GM21526 (cell line): ENCODE measurements around the gene CLN5.
"Not testable (repeated sequence)": the region's sequence is repeated elsewhere in the genome, so short reads cannot be mapped to it uniquely, and the experiment has no call there.

ENCODE experiments used
- ATAC-seq: cut with Tn5 transposase; IDR thresholded peaks from one replicate; pipeline ENCODE4 v1.9.1; 2021; ENCODE audit warnings: moderate library complexity; ENCODE audit not compliant: unreplicated experiment, low FRiP score

The CLN5 gene

DNA sequence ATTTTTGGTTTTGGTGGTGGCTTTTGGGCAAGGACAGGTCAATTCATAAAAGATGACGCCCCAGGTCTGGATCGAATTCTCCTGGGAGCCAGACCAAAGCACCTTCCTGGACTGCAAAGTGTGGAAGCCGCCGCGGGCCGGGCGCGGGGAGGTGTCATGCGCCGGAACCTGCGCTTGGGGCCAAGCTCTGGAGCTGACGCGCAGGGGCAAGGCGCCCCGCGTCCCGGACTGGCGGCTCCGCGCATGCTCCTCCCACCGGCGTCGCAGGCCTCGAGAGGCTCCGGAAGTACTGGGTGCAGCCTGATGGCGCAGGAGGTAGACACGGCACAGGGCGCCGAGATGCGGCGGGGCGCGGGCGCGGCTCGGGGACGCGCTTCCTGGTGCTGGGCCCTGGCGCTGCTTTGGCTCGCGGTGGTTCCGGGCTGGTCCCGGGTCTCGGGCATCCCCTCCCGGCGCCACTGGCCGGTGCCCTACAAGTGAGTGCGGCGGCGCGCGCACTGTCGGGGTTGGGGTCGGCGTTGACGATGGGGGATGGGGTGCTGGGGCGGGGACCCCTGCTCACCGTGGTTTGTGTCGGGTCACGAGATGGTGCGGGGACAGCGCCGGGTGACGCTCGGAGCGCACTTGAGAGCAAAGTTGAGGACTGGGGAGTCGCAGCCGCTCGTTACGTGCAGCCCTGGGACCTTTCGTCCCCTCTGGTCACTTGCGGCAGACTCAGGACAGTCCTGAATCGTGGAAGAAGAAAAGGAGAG is at the start of gene CLN5:
CLN5 (plus strand) TSS at position 286 of the 752 bp plus-strand sequence; CDS start at position 304, 18 bp downstream.
- peak; percentile 96 for ATAC-seq

DNA sequence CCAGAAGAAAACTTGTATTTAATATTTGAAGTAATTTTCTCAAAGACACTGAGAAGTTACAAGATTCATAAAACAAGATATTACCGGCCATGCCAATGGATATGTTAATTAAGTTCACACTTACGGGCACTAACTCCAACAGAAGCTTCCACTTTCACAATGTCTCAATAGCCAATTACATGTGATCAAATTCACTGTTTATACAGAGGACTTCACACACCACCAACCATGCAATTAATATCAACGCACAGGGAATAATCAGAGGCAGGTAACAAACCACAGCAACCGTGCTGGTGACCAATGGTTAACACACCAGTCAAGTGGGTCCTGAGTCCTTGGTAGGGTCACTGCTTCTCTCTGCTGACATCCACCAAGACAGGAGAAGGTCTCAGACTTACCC is 49.5 kb upstream of the CLN5 start:
- no peak for ATAC-seq

DNA sequence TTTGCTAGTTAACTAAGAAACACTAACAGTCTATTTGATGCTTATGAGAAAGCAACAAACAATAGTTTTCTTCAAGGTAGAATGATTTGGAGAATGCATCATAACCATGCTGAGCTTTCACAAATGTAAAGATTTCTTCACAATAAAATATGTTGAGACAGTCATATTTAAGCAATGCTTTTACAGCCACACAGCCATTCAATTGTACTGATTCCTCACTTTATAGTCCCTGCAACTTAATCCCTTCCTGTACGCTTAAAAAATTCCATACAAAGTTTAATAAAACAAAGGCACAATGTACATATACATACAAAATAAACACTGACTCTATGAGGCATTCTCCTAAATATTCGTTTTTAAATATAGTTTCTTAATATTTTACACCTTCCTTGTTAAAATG is 48.2 kb upstream of the CLN5 start:
- ATAC-seq, result no peak

DNA sequence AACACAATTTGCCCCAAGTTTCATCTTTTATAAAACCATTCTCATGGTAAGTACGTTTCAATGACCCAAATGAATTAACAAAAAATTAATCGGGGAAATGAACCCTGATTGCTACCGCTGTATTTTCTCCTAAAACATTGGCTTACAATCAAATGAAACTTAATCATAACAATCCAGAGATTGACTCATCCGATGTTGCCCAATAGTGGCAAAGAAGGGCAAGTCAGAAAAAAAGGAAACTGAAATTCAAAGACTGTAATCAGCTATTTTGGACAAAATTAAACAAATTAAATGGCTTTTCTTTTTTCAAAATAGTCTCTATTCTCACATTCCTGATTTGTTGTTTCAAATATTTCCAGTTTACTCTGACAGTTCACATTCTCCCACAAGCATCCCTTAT is 47.4 kb upstream of the CLN5 start:
- ATAC-seq, result no peak

DNA sequence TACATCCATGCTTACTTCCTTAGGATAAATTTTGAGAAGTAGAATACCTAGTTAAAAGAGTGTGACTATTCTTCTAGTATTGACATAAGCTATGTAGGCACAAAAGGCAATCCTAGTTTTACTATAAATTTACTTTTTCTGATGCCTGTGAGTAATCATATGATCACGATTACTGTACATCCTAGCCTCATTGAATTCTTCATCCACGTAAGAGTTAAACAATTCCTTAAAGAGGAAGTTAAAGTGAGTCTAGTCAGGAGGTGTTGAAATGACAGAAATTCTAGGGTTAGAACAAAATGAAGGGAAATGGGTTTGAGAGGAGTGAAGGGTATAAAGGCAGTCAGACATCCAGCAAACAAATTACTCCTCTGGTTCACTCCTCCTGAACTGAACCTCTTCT is 43.7 kb upstream of the CLN5 start, which contains the start of gene ACOD1:
ACOD1 (plus strand) TSS at position 363 of the 400 bp plus-strand sequence. CDS start 48 bp downstream, outside the sequence.
- no peak for ATAC-seq

DNA sequence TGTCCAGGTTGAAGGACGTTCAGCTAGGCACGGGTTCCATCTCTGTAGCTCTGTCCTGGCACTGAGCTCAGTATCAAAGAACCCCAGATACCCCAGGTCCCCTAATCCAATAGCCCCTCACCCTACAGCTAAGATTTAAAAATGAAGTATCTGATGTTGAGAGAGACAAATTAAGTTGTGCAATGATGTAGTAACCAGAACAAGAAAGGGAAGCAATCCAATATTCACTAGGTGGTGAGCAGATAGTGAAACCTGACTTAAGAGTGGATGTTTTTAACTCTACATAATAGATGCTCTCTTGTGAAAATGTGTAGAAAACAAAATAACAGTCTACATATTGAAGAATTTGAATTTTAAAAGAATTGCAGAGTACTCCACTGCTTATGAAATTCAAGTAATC is 41.8 kb upstream of the CLN5 start:
- no peak for ATAC-seq

DNA sequence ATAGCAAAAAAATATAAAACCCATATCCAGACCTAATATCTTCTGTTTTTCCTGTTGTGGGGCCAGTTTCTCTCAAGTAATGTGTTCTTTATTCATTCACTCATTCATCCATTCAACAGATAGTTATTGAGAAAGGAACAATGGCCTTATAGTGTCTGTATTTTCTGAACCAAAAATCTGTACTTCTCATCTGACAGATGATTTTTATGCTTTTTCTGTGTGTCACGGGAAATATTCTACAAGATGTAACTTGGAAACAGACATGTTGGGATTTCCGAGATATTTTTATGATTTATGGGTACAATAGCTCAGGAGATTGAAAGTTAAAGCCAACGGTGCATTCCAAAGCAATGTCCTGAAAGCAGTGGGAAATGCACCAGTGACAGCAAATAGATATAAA is 37.9 kb upstream of the CLN5 start:
- ATAC-seq, result no peak

DNA sequence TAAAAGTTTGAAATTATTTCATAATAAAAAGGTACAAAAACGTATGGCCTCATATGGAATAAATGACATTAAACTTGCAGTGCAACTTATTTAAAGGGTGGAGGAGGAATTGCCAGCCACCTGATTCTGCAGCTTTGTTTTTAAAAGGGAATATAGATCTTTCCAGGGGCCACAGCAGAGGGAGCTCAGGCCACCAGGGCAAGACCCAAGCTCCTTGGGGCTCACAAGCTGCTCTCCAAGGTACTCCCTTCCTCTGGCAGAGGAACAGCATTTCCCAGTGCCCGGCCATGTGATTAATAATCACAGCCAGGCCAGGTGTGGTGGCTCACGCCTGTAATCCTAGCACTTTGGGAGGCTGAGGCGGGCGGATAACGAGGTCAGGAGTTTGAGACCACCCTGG is 37.3 kb upstream of the CLN5 start:
- no peak for ATAC-seq

DNA sequence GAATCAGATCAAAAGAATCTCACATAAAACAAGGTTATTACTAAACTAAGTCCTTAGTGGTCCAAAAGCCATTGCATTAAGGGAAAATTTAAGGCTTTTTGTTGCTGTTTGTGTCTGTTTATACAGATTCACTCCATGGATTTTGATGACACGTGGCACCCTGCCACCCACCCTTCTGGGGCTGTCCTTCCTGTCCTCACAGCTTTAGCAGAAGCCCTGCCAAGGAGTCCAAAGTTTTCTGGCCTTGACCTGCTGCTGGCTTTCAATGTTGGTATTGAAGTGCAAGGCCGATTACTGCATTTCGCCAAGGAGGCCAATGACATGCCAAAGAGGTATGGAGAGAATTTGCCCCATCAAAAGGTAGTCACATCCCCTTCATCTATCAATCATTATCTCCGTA is 36.7 kb upstream of the CLN5 start:
- no peak for ATAC-seq

DNA sequence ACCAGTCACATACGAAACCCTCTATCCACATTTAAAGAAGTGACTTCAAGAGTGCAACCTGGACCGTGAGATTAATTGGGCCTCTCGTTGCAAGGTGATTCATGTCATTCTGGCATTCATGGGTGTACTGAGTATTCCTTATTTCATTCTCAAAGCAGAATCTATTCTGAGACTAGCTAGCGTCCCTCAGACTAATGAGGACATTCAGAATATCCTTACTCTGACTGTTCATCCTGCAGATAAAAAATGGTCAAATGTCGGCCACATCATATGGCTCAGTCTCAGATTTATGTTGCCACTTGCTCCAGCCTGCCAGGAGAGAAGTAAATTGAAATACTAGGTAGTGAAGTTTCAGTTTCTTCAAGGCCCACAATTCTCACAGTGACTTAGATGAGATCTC is 36.2 kb upstream of the CLN5 start:
- ATAC-seq, result no peak

DNA sequence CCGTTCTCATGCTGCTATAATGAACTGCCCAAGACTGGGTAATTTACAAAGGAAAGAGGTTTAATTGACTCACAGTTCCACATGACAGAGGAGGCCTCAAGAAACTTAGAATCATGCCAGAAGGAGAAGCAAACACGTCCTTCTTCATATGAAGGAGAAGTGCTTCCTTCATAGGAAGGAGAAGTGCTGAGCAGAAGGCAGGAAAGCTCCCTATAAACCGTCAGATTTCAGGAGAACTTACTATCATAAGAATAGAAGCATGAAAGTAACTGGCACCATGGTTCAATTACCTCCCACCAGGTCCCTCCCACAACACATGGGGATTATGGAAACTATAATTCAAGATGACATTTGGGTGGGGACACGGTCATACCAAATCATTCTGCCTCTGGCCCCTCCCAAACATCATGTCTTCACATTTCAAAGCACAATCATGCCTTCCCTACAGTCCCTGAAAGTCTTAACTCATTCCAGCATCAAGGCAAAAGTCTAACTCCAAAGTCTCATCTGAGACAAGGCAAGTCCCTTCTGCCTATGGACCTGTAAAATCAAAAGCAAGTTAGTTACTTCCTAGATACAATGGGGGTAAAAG is 32.9 kb upstream of the CLN5 start:
- ATAC-seq, result no peak

DNA sequence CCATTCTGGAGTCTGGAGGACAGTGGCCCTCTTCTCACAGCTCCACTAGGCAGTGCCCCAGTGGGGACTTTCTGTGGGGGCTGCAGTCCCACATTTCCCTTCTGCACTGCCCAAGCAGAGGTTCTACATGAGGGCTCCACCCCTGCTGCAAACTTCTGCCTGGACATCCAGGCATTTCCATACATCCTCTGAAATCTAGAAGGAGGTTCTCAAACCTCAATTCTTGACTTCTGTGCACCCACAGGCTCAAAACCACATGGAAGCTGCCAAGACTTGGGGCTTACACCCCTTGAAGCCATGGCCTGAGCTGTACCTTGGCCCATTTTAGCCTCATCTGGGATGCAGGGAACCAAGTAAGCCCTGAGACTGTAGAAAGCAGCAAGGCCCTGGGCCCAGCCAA is 32.1 kb upstream of the CLN5 start:
- not testable (repeated sequence) for ATAC-seq

DNA sequence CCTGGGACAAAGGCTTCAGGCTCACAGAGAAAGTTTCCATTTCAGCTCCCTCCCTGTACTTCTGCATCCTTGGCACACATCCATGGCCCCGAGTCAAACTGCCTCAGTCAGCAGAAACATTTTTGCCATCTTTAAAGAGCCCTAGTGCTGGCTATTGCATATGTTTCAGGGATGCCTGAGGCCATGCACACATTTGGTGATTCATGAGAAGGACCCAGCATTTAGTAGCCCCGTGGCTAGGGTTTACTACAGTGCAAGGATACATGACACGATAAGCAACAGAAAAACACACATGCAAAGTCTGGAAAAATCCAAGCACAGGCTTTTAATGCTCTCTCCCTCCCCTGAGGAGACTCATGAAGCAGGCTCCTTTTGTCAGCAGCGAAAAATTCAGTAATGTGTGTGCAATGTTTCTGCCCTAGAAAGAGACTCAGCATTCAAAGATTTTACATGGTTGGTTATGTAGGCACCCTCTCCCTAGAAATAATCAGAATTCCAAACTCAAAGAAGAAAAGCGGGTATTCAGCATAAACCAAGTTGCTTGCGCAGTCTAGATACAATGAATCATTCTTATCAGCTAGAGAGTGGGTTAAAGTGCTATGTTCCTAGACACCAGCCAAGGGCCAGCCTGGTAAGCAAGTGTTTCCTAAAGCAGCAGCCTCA is 26.0 kb upstream of the CLN5 start:
- ATAC-seq, result no peak

DNA sequence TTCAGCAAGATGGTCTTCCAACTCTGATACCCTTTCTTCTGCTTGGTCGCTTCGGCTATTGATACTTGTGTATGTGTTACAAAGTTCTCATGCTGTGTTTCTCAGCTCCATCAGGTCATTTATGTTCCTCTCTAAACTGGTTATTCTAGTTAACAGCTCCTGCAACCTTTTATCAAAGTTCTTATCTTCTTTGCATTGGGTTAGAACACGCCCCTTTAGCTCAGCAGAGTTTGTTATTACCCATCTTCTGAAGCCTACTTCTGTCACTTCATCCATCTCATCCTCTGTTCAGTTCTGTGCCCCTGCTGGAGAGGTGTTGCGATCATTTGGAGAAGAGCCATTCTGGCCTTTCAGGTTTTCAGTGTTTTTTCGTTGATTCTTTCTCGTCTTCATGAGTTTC is 24.9 kb upstream of the CLN5 start:
- no peak for ATAC-seq

DNA sequence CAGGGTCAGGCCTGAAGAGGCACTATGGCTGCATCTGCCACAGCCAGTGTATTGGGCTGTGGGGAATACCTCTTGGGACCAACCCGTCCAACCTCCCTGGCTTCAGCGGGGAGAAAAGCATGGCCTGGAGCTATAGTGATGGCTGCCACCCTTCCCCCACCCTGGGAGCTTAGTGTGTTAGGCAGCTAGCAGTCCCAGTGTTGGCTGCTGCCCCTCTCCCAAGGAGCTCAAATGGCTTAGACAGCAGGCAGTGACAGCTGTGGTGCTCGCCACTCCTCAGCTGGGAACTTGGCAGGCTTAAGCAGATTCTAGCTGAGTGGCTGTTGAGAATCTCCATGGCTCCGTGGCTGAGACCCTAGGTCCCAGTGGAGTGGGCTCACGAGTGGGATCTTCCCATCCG is 23.8 kb upstream of the CLN5 start:
- ATAC-seq, result no peak

DNA sequence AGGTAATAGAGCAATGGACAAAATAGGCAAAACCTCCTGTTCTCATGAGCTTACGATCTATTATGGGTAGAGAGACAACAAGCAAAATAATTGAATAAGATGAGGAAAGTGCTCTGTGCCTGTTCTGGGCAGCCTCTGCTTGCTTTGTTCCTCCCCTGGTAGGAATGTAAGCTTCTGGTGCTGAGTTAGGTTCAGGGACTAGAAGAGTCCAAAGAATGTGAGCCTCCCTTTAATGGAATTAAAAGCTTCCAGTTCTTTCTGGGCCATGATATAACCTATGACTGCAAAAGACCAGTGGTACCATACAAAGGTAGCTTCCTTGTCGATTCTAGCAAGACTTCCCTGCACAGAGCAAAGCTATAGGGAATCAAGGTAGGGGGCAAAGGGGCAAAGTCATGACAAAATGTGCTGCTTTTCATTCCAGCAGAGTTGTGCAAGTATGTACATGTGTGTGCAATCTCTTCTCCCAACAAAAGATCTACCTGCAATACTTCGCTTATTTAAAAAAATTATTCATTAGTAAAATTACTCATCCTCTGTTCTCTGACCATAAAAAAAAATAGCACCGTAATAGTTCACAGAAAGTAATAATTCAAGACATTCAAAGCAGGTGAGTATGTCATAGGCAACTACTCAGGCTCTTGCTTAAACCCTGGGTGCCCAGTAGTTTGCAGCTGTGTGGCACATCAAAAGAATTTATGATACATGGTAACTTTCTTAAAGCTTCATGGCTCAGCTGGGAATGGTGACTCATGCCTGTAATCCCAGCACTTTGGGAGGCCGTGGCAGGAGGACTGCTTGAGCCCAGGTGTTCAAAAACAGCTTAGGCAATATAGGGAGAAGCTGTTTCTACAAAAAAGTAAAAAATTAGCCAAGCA is 22.2 kb upstream of the CLN5 start:
- no peak for ATAC-seq

DNA sequence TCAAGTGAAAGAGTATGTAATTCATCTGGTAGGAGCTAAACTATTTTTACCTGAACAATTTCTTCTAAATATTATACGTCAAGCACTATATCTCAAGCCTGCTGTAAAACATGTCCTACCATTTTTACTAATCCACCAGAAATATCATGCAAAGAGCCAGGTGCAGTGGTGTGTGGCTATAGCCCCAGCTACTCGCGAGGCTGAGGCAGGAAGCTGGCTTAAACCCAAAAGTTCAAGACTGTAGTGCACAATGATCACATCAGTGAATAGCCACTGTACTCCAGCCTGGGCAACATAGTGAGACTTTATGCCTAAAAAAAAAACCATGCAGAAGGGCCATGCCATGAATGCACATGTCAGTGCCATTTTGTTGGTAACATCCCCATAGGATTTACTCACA is 20.7 kb upstream of the CLN5 start:
- ATAC-seq, result no peak

DNA sequence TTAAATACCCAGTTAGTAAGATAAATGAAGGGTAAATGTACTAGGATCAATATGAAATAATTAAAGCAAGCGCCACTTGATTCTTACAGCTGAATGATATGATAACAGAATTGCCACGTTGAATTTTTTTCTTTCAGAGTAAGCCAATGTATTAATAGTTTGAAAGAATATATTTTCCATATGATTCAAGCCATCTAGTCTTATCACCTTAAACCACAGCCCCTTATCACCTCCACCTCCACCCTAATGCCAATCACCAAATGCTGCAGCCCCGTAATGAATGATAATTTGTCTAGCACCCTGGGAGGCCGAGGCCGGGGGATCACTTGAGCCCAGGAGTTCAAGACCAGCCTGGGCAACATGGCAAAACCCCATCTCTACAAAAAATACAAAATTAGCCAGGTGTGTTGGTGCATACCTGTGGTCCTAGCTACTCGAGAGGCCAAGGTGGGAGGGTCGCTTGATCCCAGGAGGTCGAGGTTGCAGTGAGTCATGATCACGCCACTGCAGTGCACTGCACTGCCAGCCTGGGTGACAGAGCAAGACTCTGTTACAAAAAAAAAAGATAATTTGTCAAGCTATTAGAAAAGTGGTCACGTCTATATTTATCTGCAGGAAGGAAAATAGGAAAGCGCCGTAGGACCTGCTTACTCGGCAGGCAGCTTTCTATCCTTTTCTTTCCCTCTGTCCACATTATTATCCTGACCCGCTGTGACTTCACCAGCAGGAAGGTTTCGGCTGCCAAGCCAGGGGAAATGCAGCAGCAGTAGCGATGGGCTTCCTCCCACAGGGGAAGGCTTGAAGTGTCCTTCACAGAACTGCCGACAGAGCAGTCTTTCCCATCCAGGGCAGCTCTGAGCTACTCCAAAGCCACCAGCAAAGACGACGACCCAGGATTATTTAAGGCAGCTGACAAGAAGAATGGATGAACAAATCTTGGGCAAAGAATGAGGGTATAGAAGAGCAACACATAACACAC is 19.7 kb upstream of the CLN5 start:
- no peak for ATAC-seq

DNA sequence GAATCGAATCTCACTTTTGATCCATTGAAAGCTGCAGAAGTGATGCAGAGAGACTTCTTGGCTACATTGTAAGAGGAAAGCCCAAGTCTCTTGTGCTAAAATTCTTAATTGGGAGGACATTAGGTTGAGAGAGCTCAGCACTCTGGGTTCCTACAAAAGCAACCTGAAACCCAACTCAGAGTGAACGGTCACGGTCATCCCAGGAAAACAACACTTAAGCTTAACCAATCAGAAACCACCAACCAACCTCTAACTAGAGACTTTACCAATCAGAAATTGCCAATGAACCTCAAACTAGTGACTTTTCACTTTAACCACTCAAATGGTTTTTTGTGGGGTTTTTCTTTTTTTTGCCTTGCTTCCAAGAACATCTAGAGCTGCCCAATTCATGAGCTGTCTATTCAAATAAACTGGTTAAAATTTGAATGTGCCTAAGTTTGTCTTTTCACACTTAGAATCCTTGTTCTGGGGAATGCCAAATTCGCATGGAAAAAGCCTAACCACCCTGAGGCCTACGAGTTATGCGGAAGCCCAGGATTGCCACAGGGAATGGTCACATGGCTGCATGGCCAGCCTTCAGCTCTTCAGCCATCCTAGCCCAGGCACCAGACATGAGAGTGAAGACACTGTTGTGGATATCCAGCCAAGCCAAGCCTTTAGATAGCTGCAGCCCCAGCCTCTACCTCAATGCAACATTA is 17.8 kb upstream of the CLN5 start:
- no peak for ATAC-seq
